Mesothelial cell of epicardium (in vitro differentiated cells): ENCODE data around the gene NAV3. TPM values are rescaled to one million over a fixed set of nuclear protein-coding genes. Genes with fewer than 3 reads are reported as not detected.

ENCODE experiments used
- DNase-seq, 2 experiments: peaks; one replicate each; pipeline ENCODE4 v3.0.0; 2021; ENCODE audit warnings: low spot score in 2 of 2; ENCODE audit not compliant: unreplicated experiment in 2 of 2
- H3K27ac Mint-ChIP-seq: 2 replicates; pipeline ENCODE4 v1.8.0; 2021; ENCODE audit warnings: mixed read lengths
- H3K27me3 Mint-ChIP-seq: 2 replicates; pipeline ENCODE4 v1.8.0; 2021; ENCODE audit warnings: low read depth, mixed read lengths
- H3K36me3 Mint-ChIP-seq: 2 replicates; pipeline ENCODE4 v1.8.0; 2021; ENCODE audit warnings: mixed read lengths
- H3K4me1 Mint-ChIP-seq: 2 replicates; pipeline ENCODE4 v1.8.0; 2021; ENCODE audit warnings: mixed read lengths
- H3K4me3 Mint-ChIP-seq: 2 replicates; pipeline ENCODE4 v1.8.0; 2021; ENCODE audit warnings: mild to moderate bottlenecking, moderate library complexity, mixed read lengths
- H3K9me3 Mint-ChIP-seq: 2 replicates; pipeline ENCODE4 v1.8.0; 2021; ENCODE audit warnings: mixed read lengths
- total RNA-seq: library from RNA; stranded (reverse); gene quantifications from 3 replicates; pipeline ENCODE4 v1.2.1, GENCODE V29; 2021
- TF ChIP-seq, protein P1 (sequence below): fragments of 200-600 bp; sonication (generic); IDR thresholded peaks from one replicate; pipeline ENCODE4 v1.5.0; 2021; ENCODE audit warnings: antibody characterized with exemption; ENCODE audit not compliant: unreplicated experiment

NAV3 gene
- total RNA-seq, 1 donor from 2014 or later = 28.7 TPM

GRCh38 chr12:77833329-77833728, 2.6 kb downstream of the NAV3 start:
- Mint-ChIP-seq H3K36me3 (no peaks in the 10 kb centered on the region), H3K27me3 (peaks cover 1% of the 10 kb centered on the region), H3K27ac (no peak overlapping the region), H3K4me3 (peak overlapping the region; percentile 60), H3K4me1 (peaks cover 34% of the 10 kb centered on the region), H3K9me3 (no peaks in the 10 kb centered on the region)
- TF ChIP-seq, protein P1, sequence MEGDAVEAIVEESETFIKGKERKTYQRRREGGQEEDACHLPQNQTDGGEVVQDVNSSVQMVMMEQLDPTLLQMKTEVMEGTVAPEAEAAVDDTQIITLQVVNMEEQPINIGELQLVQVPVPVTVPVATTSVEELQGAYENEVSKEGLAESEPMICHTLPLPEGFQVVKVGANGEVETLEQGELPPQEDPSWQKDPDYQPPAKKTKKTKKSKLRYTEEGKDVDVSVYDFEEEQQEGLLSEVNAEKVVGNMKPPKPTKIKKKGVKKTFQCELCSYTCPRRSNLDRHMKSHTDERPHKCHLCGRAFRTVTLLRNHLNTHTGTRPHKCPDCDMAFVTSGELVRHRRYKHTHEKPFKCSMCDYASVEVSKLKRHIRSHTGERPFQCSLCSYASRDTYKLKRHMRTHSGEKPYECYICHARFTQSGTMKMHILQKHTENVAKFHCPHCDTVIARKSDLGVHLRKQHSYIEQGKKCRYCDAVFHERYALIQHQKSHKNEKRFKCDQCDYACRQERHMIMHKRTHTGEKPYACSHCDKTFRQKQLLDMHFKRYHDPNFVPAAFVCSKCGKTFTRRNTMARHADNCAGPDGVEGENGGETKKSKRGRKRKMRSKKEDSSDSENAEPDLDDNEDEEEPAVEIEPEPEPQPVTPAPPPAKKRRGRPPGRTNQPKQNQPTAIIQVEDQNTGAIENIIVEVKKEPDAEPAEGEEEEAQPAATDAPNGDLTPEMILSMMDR = no peak
- no peak for DNase-seq

DNA sequence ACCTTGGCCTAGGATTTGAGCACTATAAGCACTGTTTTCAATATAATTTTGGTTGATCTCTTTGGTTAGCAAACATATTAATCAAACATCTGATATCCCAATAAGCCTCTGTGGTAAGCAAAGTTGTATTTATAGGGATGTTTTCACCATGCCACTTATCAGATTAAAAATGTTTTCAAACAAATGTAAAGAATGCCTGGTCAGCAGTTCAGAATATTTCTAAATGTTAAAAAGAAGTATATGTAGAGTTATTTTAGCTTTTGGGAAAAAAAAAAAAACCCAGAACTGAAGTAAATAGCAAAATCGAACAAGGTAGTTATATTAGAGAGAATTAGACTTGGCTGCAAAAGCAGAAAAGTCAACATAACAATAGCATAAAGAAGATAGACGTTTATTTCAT, 3.9 kb downstream of the NAV3 start:
- Mint-ChIP-seq H3K36me3 (no peaks in the 10 kb centered on the region), H3K27ac (no peak overlapping the region), H3K4me1 (peaks cover 28% of the 10 kb centered on the region), H3K27me3 (peaks cover 1% of the 10 kb centered on the region), H3K4me3 (no peak overlapping the region), H3K9me3 (no peaks in the 10 kb centered on the region)
- TF ChIP-seq, protein P1 = no peak
- no peak for DNase-seq

DNA sequence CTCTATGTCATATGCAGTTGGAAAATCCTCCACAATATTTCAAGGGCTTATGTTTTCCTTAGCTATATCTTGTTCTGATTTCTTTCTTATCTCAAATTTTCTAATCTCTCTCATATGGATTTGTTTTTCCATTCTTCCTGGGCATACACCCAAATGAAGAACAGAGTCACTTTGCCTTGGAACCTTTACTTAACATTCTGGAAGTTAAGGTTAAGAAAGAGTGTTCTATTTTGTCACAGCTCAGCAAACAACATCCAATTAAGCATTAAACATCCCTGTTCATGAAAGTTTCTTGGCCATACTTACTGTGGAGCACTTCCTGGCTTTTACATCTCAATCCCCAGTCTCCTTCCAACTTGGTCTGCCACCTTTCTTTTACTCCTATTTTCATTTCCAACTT, 5.3 kb downstream of the NAV3 start:
- Mint-ChIP-seq H3K36me3 (no peaks in the 10 kb centered on the region), H3K4me1 (peaks cover 17% of the 10 kb centered on the region), H3K9me3 (peaks cover 2% of the 10 kb centered on the region), H3K27ac (peak overlapping the region; percentile 58), H3K27me3 (peaks cover 1% of the 10 kb centered on the region), H3K4me3 (no peak overlapping the region)
- DNase-seq = no peak
- TF ChIP-seq, protein P1 = no peak

GRCh38 chr12:77837876-77838291, 7.2 kb downstream of the NAV3 start:
- TF ChIP-seq, protein P1 = no peak
- H3K27ac Mint-ChIP-seq = no peak overlapping the region
- H3K36me3 Mint-ChIP-seq = no peaks in the 10 kb centered on the region
- peaks cover 6% of the 10 kb centered on the region for H3K9me3 Mint-ChIP-seq
- peaks cover 1% of the 10 kb centered on the region for H3K27me3 Mint-ChIP-seq
- peaks cover 19% of the 10 kb centered on the region for H3K4me1 Mint-ChIP-seq
- DNase-seq = no peak
- H3K4me3 Mint-ChIP-seq = no peak overlapping the region

DNA sequence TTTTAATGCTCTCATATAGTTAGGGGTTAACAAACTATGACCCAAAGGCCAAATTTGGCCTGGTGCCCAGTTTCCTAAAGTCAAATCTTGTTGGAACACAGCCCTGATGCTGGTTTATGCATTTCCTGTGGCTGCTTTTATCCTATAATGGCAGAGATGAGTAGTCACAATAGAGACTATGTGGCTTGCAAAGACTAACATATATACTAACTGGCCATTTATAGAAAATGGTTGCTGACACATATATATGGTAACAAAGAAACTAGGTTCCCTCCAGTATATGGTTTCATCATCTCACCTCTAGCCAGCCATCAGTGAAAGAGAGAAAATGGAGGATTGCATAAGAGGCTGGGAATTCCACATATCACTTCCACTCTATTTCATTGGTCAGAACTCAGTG, 10.8 kb downstream of the NAV3 start:
- H3K36me3 Mint-ChIP-seq = no peaks in the 10 kb centered on the region
- TF ChIP-seq, protein P1 = no peak
- H3K27me3 Mint-ChIP-seq = no peaks in the 10 kb centered on the region
- H3K4me1 Mint-ChIP-seq = peaks cover 10% of the 10 kb centered on the region
- H3K9me3 Mint-ChIP-seq = peaks cover 6% of the 10 kb centered on the region
- H3K27ac Mint-ChIP-seq = no peak overlapping the region
- H3K4me3 Mint-ChIP-seq = no peak overlapping the region
- DNase-seq = no peak

GRCh38 chr12:77842430-77842829, 11.7 kb downstream of the NAV3 start:
- H3K9me3 Mint-ChIP-seq = peaks cover 6% of the 10 kb centered on the region
- peaks cover 17% of the 10 kb centered on the region for H3K4me1 Mint-ChIP-seq
- TF ChIP-seq, protein P1 = no peak
- no peak for DNase-seq
- no peak overlapping the region for H3K4me3 Mint-ChIP-seq
- H3K36me3 Mint-ChIP-seq = no peaks in the 10 kb centered on the region
- H3K27me3 Mint-ChIP-seq = no peaks in the 10 kb centered on the region
- H3K27ac Mint-ChIP-seq = no peak overlapping the region
